C4-2B (cell line): ENCODE results near the gene HTT.

Experiments used
- ZFX ChIP-seq: fragments of 450-650 bp; IDR thresholded peaks from 2 replicates; pipeline ENCODE4 v1.6.1; 2017
- TF ChIP-seq, protein P1 (sequence below): fragments of 450-650 bp; conservative IDR thresholded peaks from 2 replicates; pipeline ENCODE4 v1.5.1; 2017; ENCODE audit warnings: mild to moderate bottlenecking

- TF ChIP-seq, protein P1, sequence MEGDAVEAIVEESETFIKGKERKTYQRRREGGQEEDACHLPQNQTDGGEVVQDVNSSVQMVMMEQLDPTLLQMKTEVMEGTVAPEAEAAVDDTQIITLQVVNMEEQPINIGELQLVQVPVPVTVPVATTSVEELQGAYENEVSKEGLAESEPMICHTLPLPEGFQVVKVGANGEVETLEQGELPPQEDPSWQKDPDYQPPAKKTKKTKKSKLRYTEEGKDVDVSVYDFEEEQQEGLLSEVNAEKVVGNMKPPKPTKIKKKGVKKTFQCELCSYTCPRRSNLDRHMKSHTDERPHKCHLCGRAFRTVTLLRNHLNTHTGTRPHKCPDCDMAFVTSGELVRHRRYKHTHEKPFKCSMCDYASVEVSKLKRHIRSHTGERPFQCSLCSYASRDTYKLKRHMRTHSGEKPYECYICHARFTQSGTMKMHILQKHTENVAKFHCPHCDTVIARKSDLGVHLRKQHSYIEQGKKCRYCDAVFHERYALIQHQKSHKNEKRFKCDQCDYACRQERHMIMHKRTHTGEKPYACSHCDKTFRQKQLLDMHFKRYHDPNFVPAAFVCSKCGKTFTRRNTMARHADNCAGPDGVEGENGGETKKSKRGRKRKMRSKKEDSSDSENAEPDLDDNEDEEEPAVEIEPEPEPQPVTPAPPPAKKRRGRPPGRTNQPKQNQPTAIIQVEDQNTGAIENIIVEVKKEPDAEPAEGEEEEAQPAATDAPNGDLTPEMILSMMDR: no peak
- peak; percentile 59; the same call in 1 of the 2 replicates for TF ChIP-seq ZFX
These were observed 217.6 kb downstream of the HTT start for GRCh38 chr4:3291969-3292570.
